GM18499 (cell line): ENCODE data around the gene BMP7.
"Not testable (repeated sequence)": the region's sequence is repeated elsewhere in the genome, so short reads cannot be mapped to it uniquely, and the experiment has no call there.

ENCODE experiments used
- ATAC-seq: cut with Tn5 transposase; IDR thresholded peaks from one replicate; pipeline ENCODE4 v1.9.1; 2021; ENCODE audit warnings: moderate number of reproducible peaks; ENCODE audit not compliant: insufficient read depth, unreplicated experiment

The BMP7 gene

DNA sequence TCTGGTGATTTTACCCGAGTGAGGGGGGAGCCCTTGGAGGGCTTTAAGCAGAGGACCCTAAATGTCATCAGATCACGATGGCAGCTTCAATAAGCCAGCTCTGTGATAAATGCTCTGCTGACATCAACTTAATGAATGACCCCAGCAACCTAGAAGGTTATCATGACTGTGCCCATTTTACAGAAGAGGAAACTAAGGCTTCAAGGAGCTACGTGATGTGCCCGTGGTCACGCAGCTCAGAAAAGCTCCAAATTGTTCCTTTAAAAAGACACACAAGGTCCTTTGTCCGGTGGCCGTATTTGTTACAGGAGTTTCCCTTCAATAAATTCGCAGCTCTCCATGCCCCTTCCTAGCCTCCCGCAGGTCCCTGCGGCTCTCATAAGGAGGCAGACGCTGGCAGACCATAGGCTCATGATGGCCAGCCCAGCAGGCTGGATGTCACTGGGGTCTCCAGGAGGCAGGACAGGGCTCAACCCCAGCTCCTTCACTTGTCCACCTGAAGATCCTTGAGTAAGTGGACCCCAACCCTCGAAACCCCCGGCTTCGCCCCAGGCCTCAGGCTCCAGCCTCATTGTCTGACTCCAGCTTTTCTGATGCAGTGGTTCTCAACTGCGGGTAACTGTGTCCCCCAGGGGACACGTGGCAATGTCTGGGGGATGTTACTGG is 106.4 kb downstream of the BMP7 start:
- ATAC-seq = no peak

- no peak for ATAC-seq
Measured at GRCh38 chr20:57159193-57159851, 107.1 kb downstream of the BMP7 start.

GRCh38 chr20:57158474-57158873 is 108.0 kb downstream of the BMP7 start:
- no peak for ATAC-seq

- ATAC-seq = not testable (repeated sequence)
Measured at GRCh38 chr20:57157787-57158186, 108.7 kb downstream of the BMP7 start.

DNA sequence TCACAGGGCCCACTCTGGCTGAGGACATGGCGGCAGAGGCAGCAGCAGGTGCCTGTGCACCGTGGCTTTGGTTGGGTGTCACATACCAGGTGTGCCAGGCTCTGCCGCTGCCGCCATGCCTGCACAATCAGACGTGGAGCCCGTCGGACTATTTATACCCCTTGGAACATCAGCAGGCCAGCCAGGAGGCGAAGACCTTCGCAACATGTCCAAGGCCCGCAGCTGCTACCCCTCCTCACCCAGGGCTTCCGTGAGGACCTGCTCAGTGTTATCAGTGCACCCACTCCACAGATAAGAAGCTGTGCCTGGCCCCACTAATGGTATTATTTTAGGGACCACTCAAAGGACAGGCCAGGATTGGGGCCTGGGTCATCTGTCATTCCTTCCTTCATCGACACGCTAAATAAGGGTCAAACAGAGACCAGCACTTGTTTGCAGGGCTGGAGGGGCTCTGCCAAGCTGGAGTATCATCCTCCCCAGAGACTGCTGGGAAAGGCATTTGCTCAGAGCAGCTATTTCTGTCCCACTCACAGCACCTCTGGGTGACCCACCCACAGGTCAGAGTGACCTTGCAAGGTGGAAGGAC is 109.2 kb downstream of the BMP7 start:
- ATAC-seq = no peak

DNA sequence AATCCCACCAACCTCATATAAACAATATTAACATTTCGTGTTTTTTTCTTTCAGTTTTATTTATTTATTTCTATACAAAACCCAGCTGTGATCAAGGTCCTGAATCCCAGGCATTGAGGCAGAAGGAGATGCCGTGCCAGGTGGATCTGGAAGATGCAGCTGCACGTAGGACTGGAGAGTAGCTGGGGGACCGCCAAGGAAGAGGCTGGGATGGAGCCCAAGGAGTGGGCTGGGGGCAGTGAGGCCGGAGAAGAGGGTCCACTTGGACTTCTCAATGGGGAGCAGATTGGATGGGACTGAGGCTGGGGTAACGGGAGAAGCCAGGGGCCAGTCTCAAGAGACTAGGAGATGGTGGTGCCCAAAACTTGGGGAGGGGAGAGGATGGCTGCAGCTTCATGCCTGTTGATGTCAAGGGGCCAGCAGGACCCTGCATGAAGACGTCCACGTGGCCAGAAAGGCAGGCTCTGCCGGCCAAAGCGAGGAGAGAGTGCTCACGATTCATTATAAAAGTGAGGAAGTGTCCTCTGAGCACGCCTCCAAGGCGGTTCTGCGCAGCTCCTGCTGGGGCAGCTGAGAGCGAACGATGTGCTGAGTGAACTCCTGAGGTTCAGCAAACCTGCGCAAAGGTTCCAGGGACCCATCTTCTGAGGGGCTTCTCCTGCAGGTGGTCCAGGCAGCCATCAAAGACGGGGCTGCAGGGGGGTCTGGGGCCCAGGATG is 110.3 kb downstream of the BMP7 start:
- no peak for ATAC-seq

- ATAC-seq = no peak
Measured at GRCh38 chr20:57155415-57155814, 111.0 kb downstream of the BMP7 start.

DNA sequence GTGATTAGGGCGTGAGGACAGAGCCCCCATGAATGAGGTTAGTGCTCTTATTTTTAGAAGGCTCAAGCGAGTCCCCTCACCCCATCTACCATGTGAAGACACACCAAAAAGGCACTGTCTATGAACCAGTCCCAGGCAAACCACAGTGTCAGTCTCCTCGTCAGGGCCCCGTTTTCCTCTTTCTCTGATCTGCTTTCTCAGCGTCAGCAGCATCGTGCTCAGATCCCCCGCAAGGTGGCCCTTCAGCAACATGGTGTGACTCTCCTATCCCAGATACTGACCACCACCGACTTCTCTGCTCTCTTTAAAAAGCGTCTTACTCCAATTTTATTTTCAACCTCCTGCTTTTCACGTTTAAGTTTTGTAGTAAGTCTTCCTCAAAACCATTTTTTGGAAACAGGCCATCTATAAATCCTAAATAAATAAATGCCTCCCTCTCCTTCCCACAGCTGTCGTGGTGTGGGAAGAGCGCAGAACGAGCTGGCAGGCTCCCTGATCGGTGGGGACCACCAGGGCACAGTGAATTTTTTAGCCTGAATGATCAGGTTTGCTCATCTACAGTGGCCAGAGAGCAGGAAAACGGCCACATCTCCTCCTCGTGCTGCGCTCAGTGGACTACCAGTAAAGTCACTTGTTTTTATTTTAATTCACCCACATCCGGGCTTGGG is 113.1 kb downstream of the BMP7 start:
- ATAC-seq = no peak

- ATAC-seq = no peak
Measured at GRCh38 chr20:57152557-57152956, 113.9 kb downstream of the BMP7 start.

- no peak for ATAC-seq
Measured at GRCh38 chr20:57150559-57150958, 115.9 kb downstream of the BMP7 start.

- ATAC-seq = no peak
Measured at GRCh38 chr20:57148263-57148662, 118.2 kb downstream of the BMP7 start.

- ATAC-seq = no peak
Measured at GRCh38 chr20:57147185-57147584, 119.3 kb downstream of the BMP7 start.

- no peak for ATAC-seq
Measured at GRCh38 chr20:57146155-57146554, 120.3 kb downstream of the BMP7 start.

DNA sequence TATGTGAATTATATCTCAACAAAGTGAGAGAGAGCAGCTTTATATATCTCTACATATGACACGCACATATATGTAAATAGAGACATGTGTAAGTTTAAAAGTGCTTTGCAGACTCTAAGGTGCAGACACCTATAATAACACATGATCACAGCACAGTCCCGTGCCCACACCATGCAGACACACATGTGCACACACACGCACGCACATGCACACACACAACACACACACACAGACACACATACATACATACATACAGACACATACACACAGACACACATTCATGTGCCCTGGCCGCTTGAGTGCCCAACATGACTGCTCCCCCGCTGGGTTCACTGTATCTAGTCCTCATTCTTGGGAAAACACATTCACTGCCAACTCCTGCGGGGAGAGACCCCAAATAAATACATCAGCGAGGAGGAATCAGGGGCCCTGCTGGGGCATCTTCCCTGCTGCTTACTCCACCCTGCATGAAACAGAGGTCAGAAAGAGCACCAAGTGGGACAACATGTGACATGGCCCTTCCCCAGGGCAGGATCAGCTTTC is 121.3 kb downstream of the BMP7 start:
- ATAC-seq = no peak

GRCh38 chr20:57143173-57143572 is 123.3 kb downstream of the BMP7 start:
- ATAC-seq = no peak

DNA sequence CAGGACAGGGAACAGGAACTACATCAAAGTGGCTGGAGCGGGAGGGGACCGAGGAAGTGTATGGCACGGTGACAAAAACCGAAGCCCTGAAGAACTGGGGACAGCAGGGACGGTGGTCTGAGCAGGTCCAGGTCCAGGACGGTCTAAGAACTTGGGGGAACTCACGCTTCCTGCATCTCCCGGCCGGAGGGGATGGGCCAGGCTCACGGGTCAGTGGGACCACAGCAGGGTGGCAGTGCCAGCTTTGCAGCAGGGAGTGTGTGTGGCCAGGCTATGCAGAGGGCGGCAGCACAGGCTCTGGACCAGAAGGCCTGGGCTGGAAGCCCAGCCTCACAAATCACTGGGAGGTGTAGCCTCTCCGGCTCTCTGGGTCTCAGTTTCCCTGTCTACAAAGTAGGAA is 123.8 kb downstream of the BMP7 start:
- no peak for ATAC-seq

DNA sequence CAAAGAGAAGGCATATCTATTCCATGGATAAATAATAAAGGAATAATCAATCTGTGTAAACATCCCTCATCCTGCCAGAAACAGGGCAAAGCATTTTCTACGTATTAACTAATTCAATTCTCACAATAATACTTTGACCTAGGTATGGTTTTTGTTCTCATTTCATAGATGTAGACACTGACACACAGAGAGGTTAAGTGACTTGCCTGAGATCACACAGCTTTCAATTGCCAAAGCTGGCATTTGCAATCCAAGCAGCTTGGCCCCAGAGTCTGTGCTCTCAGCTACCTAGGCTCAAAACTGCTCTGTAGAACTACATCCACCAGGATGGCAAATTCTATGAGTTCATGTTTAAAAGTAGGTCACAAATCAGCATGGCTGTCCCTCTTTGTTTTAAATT is 124.9 kb downstream of the BMP7 start:
- no peak for ATAC-seq

- no peak for ATAC-seq
Measured at GRCh38 chr20:57140416-57140965, 126.0 kb downstream of the BMP7 start.

GRCh38 chr20:57139342-57140093 is 126.9 kb downstream of the BMP7 start:
- ATAC-seq = no peak
